Measurements from ENCODE around the gene RNF39.

- TF ChIP-seq CTCF (conservative IDR thresholded peaks at IDR 0.05; ENCODE audit: low read length), result no peak
- no peak for TF ChIP-seq EZH2phosphoT487 (IDR thresholded peaks at IDR 0.05; ENCODE audit: borderline replicate concordance, low read depth, low read length)
Measured at GRCh38 chr6:30087876-30088275, 12.3 kb upstream of the RNF39 start.
